Ectodermal cell (in vitro differentiated cells): ENCODE data around the gene SPOCK1.

Source experiments
- H3K27ac ChIP-seq: 2 replicates; pipeline ENCODE4 v1.7.0; 2013; ENCODE audit warnings: mild to moderate bottlenecking, low read depth, low read length; ENCODE audit not compliant: insufficient read depth, poor library complexity, severe bottlenecking
- H3K27me3 ChIP-seq: 2 replicates; pipeline ENCODE4 v1.7.0; 2013; ENCODE audit warnings: mild to moderate bottlenecking, low read length; ENCODE audit not compliant: insufficient read depth, control insufficient read depth, poor library complexity, severe bottlenecking
- H3K36me3 ChIP-seq: one replicate; pipeline ENCODE4 v1.7.0; 2013; ENCODE audit warnings: low read length; ENCODE audit not compliant: control insufficient read depth, insufficient read depth
- H3K4me1 ChIP-seq: one replicate; pipeline ENCODE4 v1.7.0; 2013; ENCODE audit warnings: low read length; ENCODE audit not compliant: control insufficient read depth, insufficient read depth
- H3K4me3 ChIP-seq: 2 replicates; pipeline ENCODE4 v1.7.0; 2013; ENCODE audit warnings: low read depth, low read length, control low read depth; ENCODE audit not compliant: insufficient read depth
- H3K9me3 ChIP-seq: 2 replicates; pipeline ENCODE4 v1.7.0; 2013; ENCODE audit warnings: mild to moderate bottlenecking, low read length, moderate library complexity; ENCODE audit not compliant: control insufficient read depth
- WGBS, 2 experiments: methylation state at CpG; one replicate each; pipeline ENCODE4 v1.1.7; 2013; ENCODE audit warnings: missing lambda C conversion rate in 2 of 2; 5-methylcytosine and 5-hydroxymethylcytosine counted together

The SPOCK1 gene

GRCh38 chr5:137340881-137341280 is 158.2 kb downstream of the SPOCK1 start:
- Histone ChIP-seq H3K27ac (no peak overlapping the region), H3K4me3 (no peak overlapping the region), H3K4me1 (no peaks in the 10 kb centered on the region), H3K9me3 (no peaks in the 10 kb centered on the region), H3K27me3 (no peaks in the 10 kb centered on the region), H3K36me3 (no peaks in the 10 kb centered on the region)
- WGBS, 2 experiments: 93 to 96% methylated on average over 4 of the region's 4 CpGs

GRCh38 chr5:137336565-137337120 is 162.5 kb downstream of the SPOCK1 start:
- Histone ChIP-seq H3K27me3 (no peaks in the 10 kb centered on the region), H3K9me3 (no peaks in the 10 kb centered on the region), H3K4me3 (no peak overlapping the region), H3K36me3 (no peaks in the 10 kb centered on the region), H3K4me1 (no peaks in the 10 kb centered on the region), H3K27ac (no peak overlapping the region)

GRCh38 chr5:137336161-137336560 is 163.0 kb downstream of the SPOCK1 start:
- Histone ChIP-seq H3K9me3 (no peaks in the 10 kb centered on the region), H3K27ac (no peak overlapping the region), H3K4me3 (no peak overlapping the region), H3K27me3 (no peaks in the 10 kb centered on the region), H3K4me1 (no peaks in the 10 kb centered on the region), H3K36me3 (no peaks in the 10 kb centered on the region)
- 79 to 92% methylated on average over 1 of the region's 1 CpG for WGBS, 2 experiments

- Histone ChIP-seq H3K4me1 (no peaks in the 10 kb centered on the region), H3K4me3 (no peak overlapping the region), H3K27ac (no peak overlapping the region), H3K27me3 (no peaks in the 10 kb centered on the region), H3K36me3 (no peaks in the 10 kb centered on the region), H3K9me3 (no peaks in the 10 kb centered on the region)
- 91 to 96% methylated on average over 5 of the region's 5 CpGs for WGBS, 2 experiments
Observed at GRCh38 chr5:137335493-137335892, 163.6 kb downstream of the SPOCK1 start.

DNA sequence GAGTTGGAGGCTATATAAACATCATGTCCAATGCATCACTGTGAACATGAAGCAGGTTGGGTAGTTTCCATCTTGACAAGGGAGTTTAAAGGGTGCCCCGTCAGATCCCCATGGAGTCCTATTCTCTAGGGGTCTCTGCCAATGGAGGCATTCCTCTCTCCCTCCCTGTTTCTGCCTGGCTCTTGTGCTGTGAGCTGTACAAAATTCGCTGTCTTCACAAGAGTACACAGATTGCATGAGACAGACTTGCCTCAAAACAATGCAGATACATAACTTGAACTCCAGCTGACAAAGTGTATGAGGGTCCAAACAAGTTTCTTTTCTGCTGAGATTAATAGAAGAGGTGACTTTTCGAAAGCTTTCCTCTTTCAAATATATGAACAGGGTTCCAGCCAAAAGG is 165.2 kb downstream of the SPOCK1 start:
- Histone ChIP-seq H3K4me1 (no peaks in the 10 kb centered on the region), H3K9me3 (no peaks in the 10 kb centered on the region), H3K36me3 (no peaks in the 10 kb centered on the region), H3K4me3 (no peak overlapping the region), H3K27me3 (no peaks in the 10 kb centered on the region), H3K27ac (no peak overlapping the region)
- WGBS, 2 experiments: 92 to 93% methylated on average over 3 of the region's 3 CpGs

GRCh38 chr5:137333475-137333874 is 165.7 kb downstream of the SPOCK1 start:
- no peaks in the 10 kb centered on the region for H3K4me1 ChIP-seq
- no peak overlapping the region for H3K27ac ChIP-seq
- no peak overlapping the region for H3K4me3 ChIP-seq
- 97 to 100% methylated on average over 4 of the region's 4 CpGs for WGBS, 2 experiments
- no peaks in the 10 kb centered on the region for H3K9me3 ChIP-seq
- no peaks in the 10 kb centered on the region for H3K27me3 ChIP-seq
- no peaks in the 10 kb centered on the region for H3K36me3 ChIP-seq

DNA sequence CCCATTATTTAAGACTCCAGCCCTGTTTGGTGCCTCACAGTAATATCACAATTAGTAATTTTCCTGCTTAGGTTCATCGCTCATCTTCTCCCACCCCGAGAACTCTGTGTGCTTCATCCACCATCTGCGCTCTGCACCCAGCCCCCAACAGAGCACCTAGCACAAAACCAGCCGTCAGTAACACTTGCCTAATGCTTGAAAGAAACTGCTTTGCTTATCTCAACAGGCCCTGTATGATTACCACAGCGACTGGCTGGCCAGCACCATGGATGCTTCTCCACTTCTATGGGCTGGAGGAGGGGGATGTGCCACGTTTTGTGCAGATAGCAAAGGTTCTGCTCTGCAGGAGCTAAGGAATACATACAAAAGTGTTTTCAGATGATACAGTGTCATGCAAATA is 166.8 kb downstream of the SPOCK1 start:
- Histone ChIP-seq H3K36me3 (no peaks in the 10 kb centered on the region), H3K4me3 (no peak overlapping the region), H3K27me3 (no peaks in the 10 kb centered on the region), H3K9me3 (no peaks in the 10 kb centered on the region), H3K4me1 (no peaks in the 10 kb centered on the region), H3K27ac (no peak overlapping the region)
- 84 to 87% methylated on average over 6 of the region's 6 CpGs for WGBS, 2 experiments

- H3K4me3 ChIP-seq: no peak overlapping the region
- H3K36me3 ChIP-seq: no peaks in the 10 kb centered on the region
- H3K9me3 ChIP-seq: no peaks in the 10 kb centered on the region
- H3K4me1 ChIP-seq: no peaks in the 10 kb centered on the region
- 92 to 95% methylated on average over 8 of the region's 8 CpGs for WGBS, 2 experiments
- H3K27ac ChIP-seq: no peak overlapping the region
- H3K27me3 ChIP-seq: no peaks in the 10 kb centered on the region
Observed at GRCh38 chr5:137329586-137330296, 169.4 kb downstream of the SPOCK1 start.

GRCh38 chr5:137328991-137329390 is 170.1 kb downstream of the SPOCK1 start:
- WGBS, 2 experiments: 82 to 89% methylated on average over 3 of the region's 3 CpGs
- Histone ChIP-seq H3K4me1 (no peaks in the 10 kb centered on the region), H3K27ac (no peak overlapping the region), H3K4me3 (no peak overlapping the region), H3K9me3 (no peaks in the 10 kb centered on the region), H3K36me3 (no peaks in the 10 kb centered on the region), H3K27me3 (no peaks in the 10 kb centered on the region)

- Histone ChIP-seq H3K27me3 (no peaks in the 10 kb centered on the region), H3K36me3 (no peaks in the 10 kb centered on the region), H3K4me1 (no peaks in the 10 kb centered on the region), H3K4me3 (no peak overlapping the region), H3K9me3 (no peaks in the 10 kb centered on the region), H3K27ac (no peak overlapping the region)
- WGBS, 2 experiments: 94 to 97% methylated on average over 8 to 9 of the region's 9 CpGs
Observed at GRCh38 chr5:137328463-137328862, 170.7 kb downstream of the SPOCK1 start.
